Endothelial cell of umbilical vein (primary cell): ENCODE data around the gene SYNGAP1. TPM values are rescaled to one million over a fixed set of nuclear protein-coding genes. Genes with fewer than 3 reads are reported as not detected.

Experiments
- BruUV-seq: library from RNA; stranded (reverse); fragments of 400-500 nt; replicated peaks from 2 replicates; lab custom pipeline; 2021; lab: Mats Ljungman, UMichigan
- CTCF ChIA-PET: fragments of 300-600, 350-600 bp; sonication (Branson Sonifier 250); formaldehyde crosslinking; loops from one replicate; lab custom pipeline; 2021; ENCODE audit warnings: antibody characterized with exemption, inconsistent platforms; lab: Charles Lee
- POLR2A ChIA-PET: fragments of 300-600, 350-600 bp; sonication (Branson Sonifier 250); formaldehyde crosslinking; loops from one replicate; lab custom pipeline; 2021; ENCODE audit warnings: antibody characterized with exemption, inconsistent platforms; lab: Charles Lee
- DNase-seq: peaks from one replicate; pipeline ENCODE4 v3.0.0-alpha.2; 2011; ENCODE audit warnings: low read depth, low spot score
- FAIRE-seq: peaks from 2 replicates; lab custom pipeline; 2011; peaks lifted over from hg19 to GRCh38; lab: Jason Lieb, UNC
- H2AFZ ChIP-seq: 2 replicates; pipeline ENCODE4 v1.6.0; 2012; ENCODE audit warnings: low read depth, low read length, control low read depth, inconsistent platforms
- H3K27ac ChIP-seq: 2 replicates; pipeline ENCODE4 v1.5.1; 2011; ENCODE audit warnings: low read depth, mild to moderate bottlenecking, control low read depth, low read length, moderate library complexity; ENCODE audit not compliant: insufficient read depth
- H3K27me3 ChIP-seq, 2 experiments: 2 replicates each; pipeline versions ENCODE4 v1.6.0 to v1.6.1; 2011; ENCODE audit warnings: low read length in 2 of 2, mixed read lengths in 1 of 2; ENCODE audit not compliant: control insufficient read depth in 2 of 2, insufficient read depth in 2 of 2
- H3K36me3 ChIP-seq, 2 experiments: 2 replicates in 1 of 2; 3 replicates in 1 of 2; pipeline ENCODE4 v1.5.1; 2011; ENCODE audit warnings: low read length in 2 of 2, mild to moderate bottlenecking in 1 of 2, moderate library complexity in 1 of 2; ENCODE audit not compliant: control insufficient read depth in 2 of 2, insufficient read depth in 2 of 2; ENCODE audit errors: extremely low read depth in 1 of 2
- H3K4me1 ChIP-seq: 3 replicates; pipeline ENCODE4 v1.5.1; 2011; ENCODE audit warnings: mild to moderate bottlenecking, low read length; ENCODE audit not compliant: control insufficient read depth, insufficient read depth; ENCODE audit errors: extremely low read depth
- H3K4me2 ChIP-seq: 2 replicates; pipeline ENCODE4 v1.6.1; 2011; ENCODE audit warnings: low read length, control low read depth, mixed read lengths; ENCODE audit not compliant: insufficient read depth
- H3K4me3 ChIP-seq, 3 experiments: fragments of 200-600 bp in 1 of 3; sonication (generic), shearing (Covaris generic) in 1 of 3; replicated peaks in 1 of 3; 2 replicates each; pipeline ENCODE4 v1.5.1; 2011 to 2016; ENCODE audit warnings: control low read depth in 3 of 3, low read length in 3 of 3, mild to moderate bottlenecking in 2 of 3, inconsistent platforms in 1 of 3, low read depth in 1 of 3, moderate library complexity in 1 of 3; ENCODE audit not compliant: insufficient read depth in 1 of 3
- H3K79me2 ChIP-seq: 2 replicates; pipeline ENCODE4 v1.6.0; 2012; ENCODE audit warnings: low read length, inconsistent platforms; ENCODE audit not compliant: control insufficient read depth, insufficient read depth
- H3K9ac ChIP-seq: replicated peaks from 2 replicates; pipeline ENCODE3; 2011; ENCODE audit warnings: low read length, control low read depth; ENCODE audit not compliant: insufficient read depth; ENCODE audit errors: extremely low read depth
- H3K9me1 ChIP-seq: replicated peaks from 3 replicates; pipeline ENCODE4 v1.6.0; 2011; ENCODE audit warnings: mild to moderate bottlenecking, low read length; ENCODE audit not compliant: control insufficient read depth, insufficient read depth; ENCODE audit errors: extremely low read depth
- H3K9me3 ChIP-seq: replicated peaks from 2 replicates; pipeline ENCODE4 v1.5.1; 2012; ENCODE audit warnings: low read length, inconsistent platforms; ENCODE audit not compliant: control insufficient read depth, insufficient read depth
- H4K20me1 ChIP-seq: replicated peaks from 2 replicates; pipeline ENCODE3; 2011; ENCODE audit warnings: mild to moderate bottlenecking, low read length; ENCODE audit not compliant: control insufficient read depth, insufficient read depth; ENCODE audit errors: extremely low read depth
- CTCF ChIP-seq, 2 donors: IDR thresholded peaks; 1 replicate in 1 of 2; 2 replicates in 1 of 2; pipeline ENCODE4 v1.5.1; 2011; ENCODE audit warnings: low read length in 2 of 2, mild to moderate bottlenecking in 2 of 2, moderate library complexity in 2 of 2, control low read depth in 1 of 2, inconsistent platforms in 1 of 2, low read depth in 1 of 2; ENCODE audit not compliant: insufficient read depth in 1 of 2; ENCODE audit errors: extremely low read depth in 1 of 2
- EZH2 ChIP-seq: IDR thresholded peaks from 2 replicates; pipeline ENCODE4 v1.6.1; 2012; ENCODE audit warnings: borderline replicate concordance, low read depth, mild to moderate bottlenecking, moderate library complexity, low read length, inconsistent platforms; ENCODE audit not compliant: severe bottlenecking
- FOS ChIP-seq: IDR thresholded peaks from 2 replicates; pipeline ENCODE4 v1.6.1; 2011; ENCODE audit warnings: mild to moderate bottlenecking, low read length, moderate library complexity, borderline replicate concordance; ENCODE audit not compliant: insufficient read depth
- GATA2 ChIP-seq: IDR thresholded peaks from 2 replicates; pipeline ENCODE4 v1.7.0; 2011; ENCODE audit warnings: low read depth, mild to moderate bottlenecking, moderate library complexity, mixed read lengths, low read length; ENCODE audit not compliant: insufficient read length, insufficient read depth
- JUN ChIP-seq: IDR thresholded peaks from 2 replicates; pipeline ENCODE4 v1.6.1; 2011; ENCODE audit warnings: borderline replicate concordance, low read depth; ENCODE audit not compliant: insufficient read length, insufficient read depth
- MYC ChIP-seq: IDR thresholded peaks from one replicate; pipeline ENCODE4 v1.6.1; 2011; ENCODE audit warnings: mild to moderate bottlenecking, low read depth, low read length
- POLR2A ChIP-seq: IDR thresholded peaks from 2 replicates; pipeline ENCODE4 v1.6.1; 2012; ENCODE audit warnings: low read depth, mild to moderate bottlenecking, control low read depth, low read length
- POLR2AphosphoS5 ChIP-seq: IDR thresholded peaks from 2 replicates; pipeline ENCODE4 v1.6.1; 2012; ENCODE audit warnings: low read depth, mild to moderate bottlenecking, control low read depth, low read length, moderate library complexity; ENCODE audit not compliant: insufficient read depth
- dilution Hi-C: fragments of 300-500 bp; cut with MboI; formaldehyde crosslinking; loops from one replicate; pipeline ENCODE4 v1.15.0; 2019; ENCODE audit warnings: low sequenced_read_pairs; ENCODE audit not compliant: extremely low pct_ligation_motif_present
- intact Hi-C: fragments of 100-400 bp; cut with micrococcal nuclease; formaldehyde crosslinking; loops from one replicate; pipeline ENCODE4 v1.10.0; 2022
- polyA plus RNA-seq, 4 experiments: library from polyadenylated mRNA; depleted of rRNA in 3 of 4; stranded (reverse) in 3 of 4; unstranded in 1 of 4; fragments of >200 nt; gene quantifications; 2 replicates each; pipeline versions ENCODE4 v1.2.1 to v1.2.3, GENCODE V29; 2011 to 2012; ENCODE audit warnings: missing spikeins in 1 of 4
- total RNA-seq: library from RNA; stranded (reverse); gene quantifications from 2 replicates; pipeline ENCODE4 v1.2.3, GENCODE V29; 2021
- TF ChIP-seq, protein P1 (sequence below): IDR thresholded peaks from 2 replicates; pipeline ENCODE4 v1.6.1; 2011; ENCODE audit not compliant: insufficient read depth, insufficient read length

SYNGAP1 gene
- total and polyA plus RNA-seq, 2 donors (not counting 3 experiments of a cell fraction or from before 2014, with no cell fraction given): 7.3 to 15.1 TPM

- TF ChIP-seq CTCF (IDR thresholded peaks at IDR 0.05; ENCODE audit: extremely low read depth in 1 of 2, insufficient read depth in 1 of 2, low read depth in 1 of 2, low read length in 2 of 2) (no peak), MYC (no peak), POLR2A (no peak), POLR2AphosphoS5 (no peak), FOS (no peak), EZH2 (no peak), GATA2 (no peak), JUN (no peak)
- TF ChIP-seq, protein P1, sequence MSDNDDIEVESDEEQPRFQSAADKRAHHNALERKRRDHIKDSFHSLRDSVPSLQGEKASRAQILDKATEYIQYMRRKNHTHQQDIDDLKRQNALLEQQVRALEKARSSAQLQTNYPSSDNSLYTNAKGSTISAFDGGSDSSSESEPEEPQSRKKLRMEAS: no peak
- Histone ChIP-seq H3K79me2 (no peaks in the 10 kb centered on the region), H4K20me1 (no peaks in the 10 kb centered on the region), H3K27ac (no peak overlapping the region), H3K9me1 (no peaks in the 10 kb centered on the region), H3K4me1 (peaks cover 12% of the 10 kb centered on the region), H3K9ac (no peak overlapping the region), H3K27me3 (no peaks in the 10 kb centered on the region), H3K9me3 (no peaks in the 10 kb centered on the region), H2AFZ (no peak overlapping the region), H3K36me3 (peaks cover 3 to 17% of the 10 kb centered on the region in 2 experiments), H3K4me3 (no peak overlapping the region), H3K4me2 (no peak overlapping the region)
- FAIRE-seq (no peak), DNase-seq (no peak)
- CTCF ChIA-PET: interaction anchor here (0.5 to 1.0 kb wide), 2 partner anchors 15 to 16 kb away, joined by 3 read pairs; no protein-coding TSS in a partner anchor
- dilution Hi-C loops (no loop called here), intact Hi-C loops (no loop called here)
- BruUV-seq: no TSS peak
- POLR2A ChIA-PET: interaction anchor here (2.5 kb wide), 1 partner anchor 19 kb away, joined by 6 read pairs; the partner anchor contains the start of gene ZBTB9
These were observed 15.1 kb downstream of the SYNGAP1 start for GRCh38 chr6:33434961-33435360.
